ENCODE results near the gene FASTKD3.

FASTKD3 gene

DNA sequence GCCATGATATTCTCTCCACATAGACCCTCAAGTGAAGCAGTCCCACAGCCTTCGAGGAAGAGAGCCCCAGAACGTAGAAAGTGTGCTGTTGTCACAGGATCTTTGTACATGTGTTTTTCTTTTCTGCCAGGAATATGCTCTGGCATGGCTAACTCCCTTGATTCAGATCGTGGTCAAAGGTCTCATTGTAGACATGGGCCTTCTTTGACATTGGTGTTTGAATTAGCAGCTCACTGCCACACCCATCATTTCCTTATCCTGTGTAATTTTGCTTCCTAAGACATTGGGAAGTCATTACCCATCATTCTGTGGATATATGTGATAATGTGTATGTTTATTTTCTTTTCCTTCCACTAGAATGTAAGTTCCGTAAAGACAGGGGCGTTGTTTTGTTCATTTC is 25.6 kb upstream of the FASTKD3 start:
- TF ChIP-seq EZH2phosphoT487 (IDR thresholded peaks at IDR 0.05; ENCODE audit: low read depth) = no peak
- TF ChIP-seq, protein P1, sequence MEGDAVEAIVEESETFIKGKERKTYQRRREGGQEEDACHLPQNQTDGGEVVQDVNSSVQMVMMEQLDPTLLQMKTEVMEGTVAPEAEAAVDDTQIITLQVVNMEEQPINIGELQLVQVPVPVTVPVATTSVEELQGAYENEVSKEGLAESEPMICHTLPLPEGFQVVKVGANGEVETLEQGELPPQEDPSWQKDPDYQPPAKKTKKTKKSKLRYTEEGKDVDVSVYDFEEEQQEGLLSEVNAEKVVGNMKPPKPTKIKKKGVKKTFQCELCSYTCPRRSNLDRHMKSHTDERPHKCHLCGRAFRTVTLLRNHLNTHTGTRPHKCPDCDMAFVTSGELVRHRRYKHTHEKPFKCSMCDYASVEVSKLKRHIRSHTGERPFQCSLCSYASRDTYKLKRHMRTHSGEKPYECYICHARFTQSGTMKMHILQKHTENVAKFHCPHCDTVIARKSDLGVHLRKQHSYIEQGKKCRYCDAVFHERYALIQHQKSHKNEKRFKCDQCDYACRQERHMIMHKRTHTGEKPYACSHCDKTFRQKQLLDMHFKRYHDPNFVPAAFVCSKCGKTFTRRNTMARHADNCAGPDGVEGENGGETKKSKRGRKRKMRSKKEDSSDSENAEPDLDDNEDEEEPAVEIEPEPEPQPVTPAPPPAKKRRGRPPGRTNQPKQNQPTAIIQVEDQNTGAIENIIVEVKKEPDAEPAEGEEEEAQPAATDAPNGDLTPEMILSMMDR (IDR thresholded peaks at IDR 0.05; ENCODE audit: low read depth, low read length) = no peak
- Histone ChIP-seq H3K4me1 (ENCODE audit: low read length) (peaks cover 27% of the 10 kb centered on the region), H3K9me3 (ENCODE audit: insufficient read depth, low read length) (no peaks in the 10 kb centered on the region), H3K9ac (ENCODE audit: low read length) (peak overlapping the region; percentile 31; the same call in 1 of the 2 replicates), H3K27me3 (ENCODE audit: low read depth, low read length) (no peaks in the 10 kb centered on the region), H3K4me3 (ENCODE audit: low read length) (peak overlapping the region; percentile 50), H3K4me2 (ENCODE audit: low read length) (peak overlapping the region; percentile 77), H3K27ac (ENCODE audit: low read length) (peak overlapping the region; percentile 86), H2AFZ (ENCODE audit: low read depth, low read length) (no peak overlapping the region), H3K79me2 (ENCODE audit: low read length) (no peaks in the 10 kb centered on the region), H4K20me1 (ENCODE audit: insufficient read depth, low read length) (no peaks in the 10 kb centered on the region), H3K36me3 (replicated peaks; ENCODE audit: low read depth, low read length) (peaks cover 81% of the 10 kb centered on the region)

DNA sequence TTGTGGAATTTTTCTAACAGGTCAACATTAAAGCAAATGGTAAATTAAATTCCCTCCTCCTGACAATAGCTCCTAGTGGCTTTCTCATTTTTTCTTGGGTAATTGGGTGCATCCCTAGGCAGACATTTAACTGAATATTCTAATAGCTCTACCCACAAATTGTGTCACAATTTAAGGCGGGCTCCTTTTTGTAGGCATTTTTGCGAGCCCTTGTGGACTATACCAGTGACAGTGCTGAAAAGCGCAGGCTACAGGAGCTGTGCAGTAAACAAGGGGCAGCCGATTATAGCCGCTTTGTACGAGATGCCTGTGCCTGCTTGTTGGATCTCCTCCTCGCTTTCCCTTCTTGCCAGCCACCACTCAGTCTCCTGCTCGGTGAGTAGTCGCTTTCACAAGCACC is 20.1 kb upstream of the FASTKD3 start:
- Histone ChIP-seq H3K9me3 (ENCODE audit: insufficient read depth, low read length) (no peaks in the 10 kb centered on the region), H3K36me3 (replicated peaks; ENCODE audit: low read depth, low read length) (peaks cover 59% of the 10 kb centered on the region), H4K20me1 (ENCODE audit: insufficient read depth, low read length) (no peaks in the 10 kb centered on the region), H3K9ac (ENCODE audit: low read length) (no peak overlapping the region), H2AFZ (ENCODE audit: low read depth, low read length) (no peak overlapping the region), H3K79me2 (ENCODE audit: low read length) (no peaks in the 10 kb centered on the region), H3K27me3 (ENCODE audit: low read depth, low read length) (no peaks in the 10 kb centered on the region), H3K4me3 (ENCODE audit: low read length) (no peak overlapping the region), H3K27ac (ENCODE audit: low read length) (no peak overlapping the region), H3K4me1 (ENCODE audit: low read length) (peaks cover 6% of the 10 kb centered on the region), H3K4me2 (ENCODE audit: low read length) (no peak overlapping the region)
- no peak for TF ChIP-seq EZH2phosphoT487 (IDR thresholded peaks at IDR 0.05; ENCODE audit: low read depth)
- TF ChIP-seq, protein P1 (IDR thresholded peaks at IDR 0.05; ENCODE audit: low read depth, low read length) = no peak

DNA sequence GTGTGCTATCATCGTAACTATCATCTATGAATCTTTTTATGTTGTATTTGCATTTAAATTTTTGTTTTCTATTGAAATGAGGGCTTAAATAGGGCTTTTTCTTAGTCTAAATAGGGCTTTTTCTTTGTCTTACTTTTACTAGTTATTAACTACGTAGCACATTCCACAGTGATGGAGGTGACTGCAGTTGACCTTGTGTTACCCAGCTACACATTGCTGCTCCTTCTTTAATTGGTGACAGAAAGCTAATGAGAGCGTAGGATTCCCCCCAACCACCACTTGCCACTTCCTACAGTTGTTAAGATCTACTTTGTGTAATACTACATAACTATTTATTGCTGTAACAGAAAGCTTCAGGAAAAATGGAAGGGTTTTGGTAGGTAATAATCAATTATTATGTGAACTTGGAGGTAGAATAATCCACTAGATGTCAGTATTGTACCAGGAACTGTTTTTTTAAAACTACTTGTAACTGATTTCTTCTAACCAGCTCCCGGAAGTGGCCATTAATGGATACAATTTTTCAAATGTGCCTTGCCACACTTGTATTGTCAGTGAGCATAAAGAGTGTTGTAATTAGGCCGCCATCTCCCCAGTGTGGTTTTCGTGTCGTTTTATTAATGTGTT is 18.1 kb upstream of the FASTKD3 start:
- H3K9ac ChIP-seq (ENCODE audit: low read length) = no peak overlapping the region
- no peaks in the 10 kb centered on the region; the same call in 1 of the 2 replicates for H3K4me1 ChIP-seq (ENCODE audit: low read length)
- no peak overlapping the region for H2AFZ ChIP-seq (ENCODE audit: low read depth, low read length)
- H4K20me1 ChIP-seq (ENCODE audit: insufficient read depth, low read length) = peaks cover 3% of the 10 kb centered on the region; the same call in 1 of the 2 replicates
- H3K27ac ChIP-seq (ENCODE audit: low read length) = no peak overlapping the region
- no peaks in the 10 kb centered on the region for H3K27me3 ChIP-seq (ENCODE audit: low read depth, low read length)
- no peak overlapping the region for H3K4me2 ChIP-seq (ENCODE audit: low read length)
- no peaks in the 10 kb centered on the region for H3K79me2 ChIP-seq (ENCODE audit: low read length)
- TF ChIP-seq EZH2phosphoT487 (IDR thresholded peaks at IDR 0.05; ENCODE audit: low read depth) = no peak
- TF ChIP-seq, protein P1 (IDR thresholded peaks at IDR 0.05; ENCODE audit: low read depth, low read length) = peak; percentile 56
- H3K9me3 ChIP-seq (ENCODE audit: insufficient read depth, low read length) = no peaks in the 10 kb centered on the region
- H3K4me3 ChIP-seq (ENCODE audit: low read length) = no peak overlapping the region
- H3K36me3 ChIP-seq (replicated peaks; ENCODE audit: low read depth, low read length) = peaks cover 50% of the 10 kb centered on the region

DNA sequence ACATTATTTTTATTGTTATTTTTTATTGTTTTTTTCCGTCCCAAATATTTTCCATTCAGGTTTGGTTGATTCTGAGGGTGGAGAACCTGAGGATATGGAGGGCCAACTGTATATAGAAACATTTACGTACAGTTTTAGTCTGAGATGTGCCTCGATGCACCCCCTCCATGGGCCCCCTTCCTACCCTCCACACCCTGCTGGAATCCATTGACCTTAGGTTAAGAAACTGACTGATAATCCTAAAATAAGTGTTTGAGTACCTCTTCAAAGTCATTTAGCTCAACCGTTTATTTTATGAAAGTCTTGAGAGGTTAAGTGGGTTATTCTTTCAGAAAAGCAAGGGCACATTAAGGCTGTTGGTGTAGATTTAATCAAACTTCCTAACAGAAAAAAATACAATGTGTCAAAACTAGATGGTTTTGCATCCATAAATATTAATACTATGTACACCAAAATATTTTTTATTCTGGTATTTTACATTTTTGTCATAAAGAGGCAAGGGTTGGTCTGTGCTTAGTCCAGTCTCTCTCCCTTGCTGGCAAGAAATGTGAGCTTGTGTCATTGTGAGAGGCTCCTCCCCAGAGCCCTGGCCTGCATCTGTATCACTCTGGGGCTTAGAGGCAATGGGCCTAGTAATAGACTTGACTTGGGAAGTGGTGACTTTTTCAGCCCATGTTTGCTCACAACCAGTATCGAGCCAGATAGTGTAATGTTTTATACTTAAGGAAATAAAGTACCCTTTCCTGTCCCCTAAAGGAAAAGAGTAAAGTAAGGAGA is 15.8 kb upstream of the FASTKD3 start:
- H3K9me3 ChIP-seq (ENCODE audit: insufficient read depth, low read length) = no peaks in the 10 kb centered on the region
- no peak overlapping the region for H3K4me2 ChIP-seq (ENCODE audit: low read length)
- TF ChIP-seq, protein P1 (IDR thresholded peaks at IDR 0.05; ENCODE audit: low read depth, low read length) = no peak
- TF ChIP-seq EZH2phosphoT487 (IDR thresholded peaks at IDR 0.05; ENCODE audit: low read depth) = no peak
- no peak overlapping the region for H3K9ac ChIP-seq (ENCODE audit: low read length)
- H3K4me3 ChIP-seq (ENCODE audit: low read length) = no peak overlapping the region
- H3K79me2 ChIP-seq (ENCODE audit: low read length) = peaks cover 21% of the 10 kb centered on the region
- no peak overlapping the region for H2AFZ ChIP-seq (ENCODE audit: low read depth, low read length)
- H3K27ac ChIP-seq (ENCODE audit: low read length) = no peak overlapping the region
- H3K27me3 ChIP-seq (ENCODE audit: low read depth, low read length) = no peaks in the 10 kb centered on the region
- peaks cover 2% of the 10 kb centered on the region for H3K4me1 ChIP-seq (ENCODE audit: low read length)
- H3K36me3 ChIP-seq (replicated peaks; ENCODE audit: low read depth, low read length) = peaks cover 59% of the 10 kb centered on the region
- H4K20me1 ChIP-seq (ENCODE audit: insufficient read depth, low read length) = peaks cover 26% of the 10 kb centered on the region
